ENCODE measurements around the gene RP2.

GRCh38 chrX:46916273-46916672 lies 79.4 kb downstream of the RP2 start:
- TF ChIP-seq CTCF (IDR thresholded peaks at IDR 0.05; ENCODE audit: low read length) (no peak), EZH2 (IDR thresholded peaks at IDR 0.05; ENCODE audit: borderline replicate concordance, low read length) (no peak)

All from OCI-LY1 (cell line).